ENCODE results near the gene ATP11A. TPM values are rescaled to one million over a fixed set of nuclear protein-coding genes. Genes with fewer than 3 reads are reported as not detected.

Gene ATP11A
- total RNA-seq, 1 donor from 2014 or later: 90.4 TPM

DNA sequence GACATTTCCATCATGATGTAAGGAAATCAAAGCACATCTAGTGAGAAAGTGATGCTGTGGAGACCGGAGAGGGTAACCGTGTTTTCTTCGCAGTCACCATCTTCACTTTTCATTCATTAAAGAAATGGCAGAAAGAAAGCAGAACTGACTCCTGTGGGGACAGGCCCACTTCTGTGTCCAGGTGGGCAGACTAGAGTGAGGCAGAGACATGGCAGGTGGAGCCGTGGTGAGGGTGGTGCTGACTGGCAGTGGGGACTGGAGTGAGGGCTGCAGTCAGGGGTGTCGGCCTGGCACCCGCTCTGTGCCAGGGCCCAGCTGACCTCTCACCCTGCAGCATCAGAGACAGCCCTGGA, 207.7 kb downstream of the ATP11A start:
- peaks cover 7% of the 10 kb centered on the region for H3K4me1 Mint-ChIP-seq (ENCODE audit: low read depth)

DNA sequence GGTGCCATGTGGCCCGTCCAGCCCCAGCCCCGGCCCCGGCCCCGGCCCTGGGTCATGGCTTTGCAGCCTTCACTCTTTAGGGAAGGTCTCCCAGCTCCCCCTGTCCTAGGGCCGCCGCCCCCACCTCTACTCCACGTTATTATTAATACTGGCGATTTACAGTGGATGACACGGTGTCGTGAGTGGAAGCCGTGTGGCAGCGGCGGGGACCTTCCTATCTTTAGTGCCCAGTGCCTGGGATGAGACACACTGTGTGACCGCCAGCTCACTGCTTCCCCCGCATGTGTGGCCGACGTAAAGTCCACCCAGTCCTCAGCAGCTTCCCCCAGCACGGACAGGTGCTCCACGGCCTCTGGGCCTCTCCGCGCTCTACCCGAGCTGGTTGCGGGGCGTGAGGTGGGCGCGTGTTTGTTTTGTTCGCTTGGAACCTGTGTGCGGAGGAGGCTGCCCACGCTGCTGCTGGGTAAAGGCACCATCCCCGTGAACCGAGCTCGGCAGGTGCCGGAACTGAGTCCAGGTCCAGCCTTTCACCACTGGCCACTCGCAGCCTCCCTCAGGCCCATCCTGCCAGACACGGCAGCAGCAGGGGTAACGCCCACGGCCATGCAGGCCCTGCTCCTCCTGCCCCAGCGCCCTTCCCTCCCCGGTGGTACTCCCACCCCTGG, 208.2 kb downstream of the ATP11A start:
- no peak overlapping the region for H3K4me3 Mint-ChIP-seq
- peaks cover 7% of the 10 kb centered on the region for H3K27me3 Mint-ChIP-seq (ENCODE audit: insufficient read depth)
- H3K27ac Mint-ChIP-seq: no peak overlapping the region
- DNase-seq (ENCODE audit: low spot score): no peak
- intact Hi-C loops (cut with micrococcal nuclease): no loop called here
- no peaks in the 10 kb centered on the region for H3K9me3 Mint-ChIP-seq
- no peaks in the 10 kb centered on the region for H3K36me3 Mint-ChIP-seq (ENCODE audit: low read depth)
- H3K4me1 Mint-ChIP-seq (ENCODE audit: low read depth): peaks cover 3% of the 10 kb centered on the region

More for the DNA sequence above, 207.7 kb downstream of the ATP11A start:
- Mint-ChIP-seq H3K27ac (no peak overlapping the region), H3K9me3 (no peaks in the 10 kb centered on the region), H3K4me3 (no peak overlapping the region), H3K36me3 (ENCODE audit: low read depth) (no peaks in the 10 kb centered on the region), H3K27me3 (ENCODE audit: insufficient read depth) (peaks cover 12% of the 10 kb centered on the region)
- intact Hi-C loops (cut with micrococcal nuclease): no loop called here
- no peak for DNase-seq (ENCODE audit: low spot score)

- Mint-ChIP-seq H3K27ac (no peak overlapping the region), H3K36me3 (ENCODE audit: low read depth) (no peaks in the 10 kb centered on the region), H3K4me1 (ENCODE audit: low read depth) (no peaks in the 10 kb centered on the region), H3K4me3 (no peak overlapping the region), H3K9me3 (no peaks in the 10 kb centered on the region), H3K27me3 (ENCODE audit: insufficient read depth) (peaks cover 2% of the 10 kb centered on the region)
- DNase-seq (ENCODE audit: low spot score): no peak
- intact Hi-C loops (cut with micrococcal nuclease): no loop called here
Measured at GRCh38 chr13:112898621-112899280, 208.9 kb downstream of the ATP11A start.

GRCh38 chr13:112899281-112900225, 209.7 kb downstream of the ATP11A start:
- no peaks in the 10 kb centered on the region for H3K36me3 Mint-ChIP-seq (ENCODE audit: low read depth)
- no peaks in the 10 kb centered on the region for H3K9me3 Mint-ChIP-seq
- H3K4me3 Mint-ChIP-seq: no peak overlapping the region
- H3K27ac Mint-ChIP-seq: no peak overlapping the region
- DNase-seq (ENCODE audit: low spot score): no peak
- no peaks in the 10 kb centered on the region for H3K4me1 Mint-ChIP-seq (ENCODE audit: low read depth)
- intact Hi-C loops (cut with micrococcal nuclease): no loop called here
- H3K27me3 Mint-ChIP-seq (ENCODE audit: insufficient read depth): peaks cover 2% of the 10 kb centered on the region

DNA sequence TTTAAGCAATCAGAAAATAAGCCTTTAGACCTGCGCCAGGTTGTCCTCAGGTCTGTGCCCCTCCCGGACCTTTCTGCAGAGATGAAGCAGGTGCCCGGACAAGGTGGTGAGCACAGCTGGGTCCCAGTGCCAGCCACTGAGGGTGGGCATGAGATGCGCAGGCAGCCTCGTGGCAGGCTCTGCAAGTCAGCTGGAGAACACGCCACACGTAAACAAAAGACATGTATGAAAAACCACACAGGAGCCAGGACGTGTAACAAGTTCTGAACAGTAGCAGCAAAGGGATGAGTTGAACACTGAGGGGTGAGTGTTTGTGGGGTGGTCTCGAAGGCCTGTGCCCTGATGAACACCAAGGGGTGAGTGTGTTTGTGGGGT, 210.4 kb downstream of the ATP11A start:
- H3K27me3 Mint-ChIP-seq (ENCODE audit: insufficient read depth): peaks cover 2% of the 10 kb centered on the region

GRCh38 chr13:112900691-112901091, 210.9 kb downstream of the ATP11A start:
- Mint-ChIP-seq H3K4me3 (no peak overlapping the region), H3K9me3 (peaks cover 6% of the 10 kb centered on the region), H3K27me3 (ENCODE audit: insufficient read depth) (peaks cover 2% of the 10 kb centered on the region), H3K27ac (no peak overlapping the region), H3K4me1 (ENCODE audit: low read depth) (no peaks in the 10 kb centered on the region), H3K36me3 (ENCODE audit: low read depth) (no peaks in the 10 kb centered on the region)
- intact Hi-C loops (cut with micrococcal nuclease): no loop called here
- DNase-seq (ENCODE audit: low spot score): no peak

More for the DNA sequence above, 210.4 kb downstream of the ATP11A start:
- intact Hi-C loops (cut with micrococcal nuclease): no loop called here
- Mint-ChIP-seq H3K27ac (no peak overlapping the region), H3K36me3 (ENCODE audit: low read depth) (no peaks in the 10 kb centered on the region), H3K4me1 (ENCODE audit: low read depth) (no peaks in the 10 kb centered on the region), H3K4me3 (no peak overlapping the region), H3K9me3 (peaks cover 5% of the 10 kb centered on the region)
- no peak for DNase-seq (ENCODE audit: low spot score)

DNA sequence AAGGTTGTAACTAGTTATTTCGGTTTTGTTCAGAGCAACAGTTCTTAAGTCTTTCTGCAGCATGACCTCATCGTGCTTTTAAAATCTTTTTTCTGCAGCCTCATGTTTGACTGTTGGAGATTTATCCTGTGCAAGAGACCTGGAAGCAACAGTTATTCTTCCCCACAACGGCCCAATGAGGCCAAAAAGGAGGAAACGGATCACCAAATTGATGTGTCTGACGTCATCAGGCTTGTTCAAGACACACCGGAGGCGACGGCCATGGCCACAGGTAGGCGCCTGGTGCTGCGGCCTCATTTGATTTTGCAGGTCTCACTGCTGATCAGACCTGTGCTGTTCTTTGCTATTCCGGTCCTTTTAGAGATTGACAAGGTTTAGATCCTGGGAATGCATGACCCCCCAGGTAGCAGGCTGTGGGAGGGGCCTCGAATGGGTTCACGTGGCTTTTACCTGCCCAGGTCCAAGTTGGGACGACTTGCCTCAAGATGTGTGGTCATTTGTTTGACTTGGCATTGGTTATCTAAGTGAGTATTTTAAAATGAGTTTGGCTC, 212.3 kb downstream of the ATP11A start:
- peaks cover 2% of the 10 kb centered on the region for H3K27me3 Mint-ChIP-seq (ENCODE audit: insufficient read depth)
- H3K4me1 Mint-ChIP-seq (ENCODE audit: low read depth): no peaks in the 10 kb centered on the region
- H3K36me3 Mint-ChIP-seq (ENCODE audit: low read depth): no peaks in the 10 kb centered on the region
- no peak overlapping the region for H3K4me3 Mint-ChIP-seq
- intact Hi-C loops (cut with micrococcal nuclease): no loop called here
- H3K9me3 Mint-ChIP-seq: peaks cover 6% of the 10 kb centered on the region
- no peak overlapping the region for H3K27ac Mint-ChIP-seq
- no peak for DNase-seq (ENCODE audit: low spot score)

DNA sequence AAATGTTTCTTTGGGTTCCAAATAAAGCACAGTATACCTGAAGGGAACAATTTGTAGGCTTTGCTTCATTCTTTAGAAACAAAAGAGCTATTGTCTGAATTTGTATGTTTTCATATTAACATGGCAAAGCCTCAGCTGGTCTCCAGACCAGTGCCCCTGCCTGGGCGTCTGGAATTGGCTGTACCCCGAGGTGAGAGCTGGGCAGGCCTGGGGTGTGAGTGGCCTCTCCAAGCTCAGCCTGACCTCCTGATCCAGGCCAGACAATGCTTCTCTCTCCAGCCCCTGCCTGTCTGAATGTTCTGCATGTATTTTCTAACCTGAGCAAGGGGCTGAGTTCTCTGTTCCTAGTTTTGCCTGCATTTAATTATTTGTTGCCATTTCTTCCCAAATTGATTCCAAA, 212.8 kb downstream of the ATP11A start:
- Mint-ChIP-seq H3K36me3 (ENCODE audit: low read depth) (no peaks in the 10 kb centered on the region), H3K4me3 (no peak overlapping the region), H3K27ac (no peak overlapping the region), H3K4me1 (ENCODE audit: low read depth) (no peaks in the 10 kb centered on the region), H3K27me3 (ENCODE audit: insufficient read depth) (peaks cover 2% of the 10 kb centered on the region), H3K9me3 (peaks cover 6% of the 10 kb centered on the region)
- DNase-seq (ENCODE audit: low spot score): no peak
- intact Hi-C loops (cut with micrococcal nuclease): no loop called here

DNA sequence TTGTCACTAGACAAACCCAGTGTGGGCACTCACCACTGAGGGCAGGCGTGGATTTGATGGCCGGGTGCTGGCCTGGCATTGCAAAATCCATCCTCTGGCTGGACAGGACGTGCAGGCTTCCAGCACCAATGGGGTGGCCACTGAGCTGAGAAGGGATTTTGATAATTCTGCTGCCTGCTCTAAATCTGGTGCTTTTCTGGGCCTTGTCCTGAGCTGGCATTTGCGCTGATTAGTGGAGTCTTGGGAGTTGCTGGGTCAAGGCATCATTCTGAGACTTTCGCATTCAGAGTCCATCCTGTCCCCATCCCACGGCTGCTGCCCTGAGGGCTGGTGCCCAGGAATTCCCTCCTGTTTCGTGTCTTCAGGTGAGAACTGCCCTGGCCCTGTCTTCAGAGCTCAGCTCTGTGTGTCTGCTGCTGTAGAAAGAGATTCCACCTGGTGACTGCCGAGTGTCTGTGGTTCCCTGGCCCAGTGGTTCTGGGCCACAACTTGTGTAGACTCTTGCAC, 213.3 kb downstream of the ATP11A start:
- intact Hi-C loops (cut with micrococcal nuclease): no loop called here
- Mint-ChIP-seq H3K4me1 (ENCODE audit: low read depth) (no peaks in the 10 kb centered on the region), H3K4me3 (no peak overlapping the region), H3K9me3 (peaks cover 6% of the 10 kb centered on the region), H3K36me3 (ENCODE audit: low read depth) (no peaks in the 10 kb centered on the region), H3K27me3 (ENCODE audit: insufficient read depth) (peaks cover 2% of the 10 kb centered on the region), H3K27ac (no peak overlapping the region)
- DNase-seq (ENCODE audit: low spot score): no peak

DNA sequence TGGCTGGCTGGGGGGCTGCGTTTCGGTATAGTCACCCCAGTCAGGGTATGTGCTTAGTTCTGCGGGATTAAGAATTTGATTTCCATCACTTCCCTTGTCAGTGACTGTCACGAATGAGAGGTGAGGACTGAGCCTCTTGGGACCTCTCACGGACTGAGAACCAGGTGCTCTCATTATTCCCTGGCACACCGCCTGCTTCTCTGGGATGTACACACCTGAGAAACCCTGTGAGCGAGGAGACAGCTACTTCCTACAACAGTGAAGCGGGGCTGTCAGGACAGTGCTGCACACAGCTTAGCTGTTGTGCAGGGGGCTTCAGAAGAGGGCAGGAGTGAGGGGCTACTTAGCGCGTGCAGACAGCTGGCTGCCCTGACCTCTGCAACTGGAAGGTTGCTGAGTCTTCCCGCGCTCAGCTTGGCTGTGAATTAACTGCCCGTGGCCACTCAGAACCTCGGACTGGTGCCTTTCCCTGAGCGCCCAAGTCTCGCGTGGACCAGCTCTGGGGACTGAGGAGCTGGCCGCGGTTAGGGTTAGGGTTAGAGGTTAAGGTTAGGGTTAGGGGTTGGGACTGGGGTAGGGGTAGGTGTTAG, 213.9 kb downstream of the ATP11A start:
- no peak for DNase-seq (ENCODE audit: low spot score)
- H3K4me1 Mint-ChIP-seq (ENCODE audit: low read depth): no peaks in the 10 kb centered on the region
- H3K36me3 Mint-ChIP-seq (ENCODE audit: low read depth): no peaks in the 10 kb centered on the region
- no peak overlapping the region for H3K27ac Mint-ChIP-seq
- intact Hi-C loops (cut with micrococcal nuclease): no loop called here
- no peak overlapping the region for H3K4me3 Mint-ChIP-seq
- no peaks in the 10 kb centered on the region for H3K27me3 Mint-ChIP-seq (ENCODE audit: insufficient read depth)
- H3K9me3 Mint-ChIP-seq: peaks cover 6% of the 10 kb centered on the region

GRCh38 chr13:112904436-112904960, 214.7 kb downstream of the ATP11A start:
- Mint-ChIP-seq H3K4me3 (no peak overlapping the region), H3K9me3 (peaks cover 6% of the 10 kb centered on the region), H3K27me3 (ENCODE audit: insufficient read depth) (no peaks in the 10 kb centered on the region), H3K36me3 (ENCODE audit: low read depth) (no peaks in the 10 kb centered on the region), H3K27ac (no peak overlapping the region), H3K4me1 (ENCODE audit: low read depth) (no peaks in the 10 kb centered on the region)
- intact Hi-C loops (cut with micrococcal nuclease): no loop called here
- no peak for DNase-seq (ENCODE audit: low spot score)

DNA sequence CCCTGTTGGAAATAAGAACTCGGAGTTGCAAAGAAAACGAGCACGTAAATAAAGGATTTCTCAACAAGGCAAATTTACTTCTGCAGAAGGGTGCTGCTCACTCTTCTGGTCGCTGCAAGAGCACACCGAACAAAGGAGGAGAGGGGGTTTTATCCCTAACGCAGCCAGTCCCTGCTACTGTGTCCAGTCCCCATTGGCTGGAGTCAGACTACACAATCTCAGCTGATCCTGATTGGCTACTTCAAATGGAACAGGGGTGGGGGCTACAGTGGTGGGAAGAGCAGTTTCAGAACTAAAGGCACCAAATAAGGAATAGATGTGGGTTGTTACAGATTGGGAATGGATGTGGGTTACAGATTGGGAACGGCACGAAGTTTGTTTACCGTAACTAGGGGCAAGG, 215.2 kb downstream of the ATP11A start:
- no peak overlapping the region for H3K27ac Mint-ChIP-seq

More for the DNA sequence above, 215.2 kb downstream of the ATP11A start:
- Mint-ChIP-seq H3K27me3 (ENCODE audit: insufficient read depth) (no peaks in the 10 kb centered on the region), H3K4me3 (no peak overlapping the region), H3K9me3 (peaks cover 6% of the 10 kb centered on the region), H3K36me3 (ENCODE audit: low read depth) (no peaks in the 10 kb centered on the region), H3K4me1 (ENCODE audit: low read depth) (no peaks in the 10 kb centered on the region)
- intact Hi-C loops (cut with micrococcal nuclease): no loop called here
- no peak for DNase-seq (ENCODE audit: low spot score)

Measured in activated T-helper 1 cell treated with anti-CD3 and anti-CD28 coated beads, Interleukin-12 subunit alpha, Interleukin-12 subunit beta, Interleukin-2, Interleukin-4 antibody, amounts not matched to agents 30 ng/mL and 10 ng/mL and 1 ng/mL, durations not matched to agents 14 hours and 24 hours and 36 hours (primary cell).